Panc1 (cell line): ENCODE data around the gene KAZN. TPM values are rescaled to one million over a fixed set of nuclear protein-coding genes. Genes with fewer than 3 reads are reported as not detected.

Experiments used
- ATAC-seq: fragments of 200-7000 bp; cut with Tn5 transposase; 2 replicates; pipeline ENCODE4 v1.9.1; 2020; ENCODE audit warnings: mild to moderate bottlenecking, moderate library complexity
- BruUV-seq: library from RNA; stranded (reverse); fragments of 400-500 nt; replicated peaks from 2 replicates; lab custom pipeline; 2021; lab: Mats Ljungman, UMichigan
- CTCF ChIA-PET: fragments of 300-600 bp; sonication (Branson Sonifier 250); formaldehyde crosslinking; loops from one replicate; lab custom pipeline; 2022; ENCODE audit warnings: antibody characterized with exemption; lab: Charles Lee
- POLR2A ChIA-PET: fragments of 300-600 bp; sonication (Branson Sonifier 250); formaldehyde crosslinking; loops from one replicate; lab custom pipeline; 2022; ENCODE audit warnings: antibody characterized with exemption; lab: Charles Lee
- DNase-seq: peaks from one replicate; pipeline ENCODE4 v3.0.0-alpha.2; 2010; ENCODE audit warnings: low read depth, low spot score
- H3K27ac ChIP-seq: 2 replicates; pipeline ENCODE4 v1.5.1; 2011; ENCODE audit warnings: mild to moderate bottlenecking, low read length, inconsistent platforms
- H3K27me3 ChIP-seq: fragments of 200-500 bp; sonication (Bioruptor generic); 2 replicates; pipeline ENCODE4 v1.6.0; 2014; ENCODE audit warnings: low read length, inconsistent platforms; ENCODE audit not compliant: control insufficient read depth, insufficient read depth
- H3K36me3 ChIP-seq: fragments of 200-500 bp; sonication (Bioruptor generic); 2 replicates; pipeline ENCODE4 v1.5.1; 2014; ENCODE audit warnings: inconsistent platforms, mild to moderate bottlenecking, low read length, moderate library complexity; ENCODE audit not compliant: control insufficient read depth, insufficient read depth
- H3K4me1 ChIP-seq: 2 replicates; pipeline ENCODE4 v1.5.1; 2011; ENCODE audit warnings: inconsistent platforms, mild to moderate bottlenecking, low read length, moderate library complexity; ENCODE audit not compliant: control insufficient read depth, insufficient read depth
- H3K4me3 ChIP-seq, 2 experiments: 2 replicates each; pipeline ENCODE4 v1.5.1; 2011 to 2012; ENCODE audit warnings: low read depth in 2 of 2, low read length in 2 of 2, mild to moderate bottlenecking in 2 of 2, inconsistent platforms in 1 of 2, moderate library complexity in 1 of 2
- H3K9me3 ChIP-seq: fragments of 200-500 bp; sonication (Bioruptor generic); 2 replicates; pipeline ENCODE4 v1.5.1; 2014; ENCODE audit warnings: low read depth, mild to moderate bottlenecking, inconsistent platforms, low read length, moderate library complexity; ENCODE audit not compliant: control insufficient read depth, insufficient read depth
- POLR2AphosphoS5 ChIP-seq: IDR thresholded peaks from 2 replicates; pipeline ENCODE4 v1.6.1; 2012; ENCODE audit warnings: mild to moderate bottlenecking, low read depth, low read length, moderate library complexity
- SIN3A ChIP-seq: IDR thresholded peaks from 2 replicates; pipeline ENCODE4 v1.6.1; 2012; ENCODE audit warnings: low read depth, mild to moderate bottlenecking, low read length, moderate library complexity, borderline replicate concordance; ENCODE audit not compliant: insufficient read depth
- TCF7L2 ChIP-seq: IDR thresholded peaks from 2 replicates; pipeline ENCODE4 v1.6.1; 2011; ENCODE audit warnings: mild to moderate bottlenecking, low read depth, low read length, inconsistent platforms
- in situ Hi-C: cut with HindIII; loops from 2 replicates; pipeline ENCODE4 v1.10.0; 2016; ENCODE audit warnings: low sequenced_read_pairs, low pct_unique_long_range_greater_than_20kb
- intact Hi-C: fragments of 100-400 bp; cut with micrococcal nuclease; formaldehyde crosslinking; loops from one replicate; pipeline ENCODE4 v1.10.0; 2022; ENCODE audit not compliant: unreplicated experiment
- total RNA-seq: library from RNA; stranded (reverse); gene quantifications from one replicate; pipeline ENCODE4 v1.2.1, GENCODE V29; 2021; ENCODE audit not compliant: unreplicated experiment
- TF ChIP-seq, protein P1 (sequence below), 2 experiments: IDR thresholded peaks; 2 replicates each; pipeline ENCODE4 v1.6.1; 2011 to 2012; ENCODE audit warnings: low read depth in 2 of 2, control low read depth in 1 of 2, low read length in 1 of 2, mild to moderate bottlenecking in 1 of 2, moderate library complexity in 1 of 2; ENCODE audit not compliant: insufficient read depth in 1 of 2
- TF ChIP-seq, protein P2 (sequence below): fragments of 450-650 bp; IDR thresholded peaks from 2 replicates; pipeline ENCODE4 v1.5.1; 2017; ENCODE audit warnings: mild to moderate bottlenecking

KAZN gene
- total RNA-seq, 1 experiment from 2014 or later: 6.6 TPM

DNA sequence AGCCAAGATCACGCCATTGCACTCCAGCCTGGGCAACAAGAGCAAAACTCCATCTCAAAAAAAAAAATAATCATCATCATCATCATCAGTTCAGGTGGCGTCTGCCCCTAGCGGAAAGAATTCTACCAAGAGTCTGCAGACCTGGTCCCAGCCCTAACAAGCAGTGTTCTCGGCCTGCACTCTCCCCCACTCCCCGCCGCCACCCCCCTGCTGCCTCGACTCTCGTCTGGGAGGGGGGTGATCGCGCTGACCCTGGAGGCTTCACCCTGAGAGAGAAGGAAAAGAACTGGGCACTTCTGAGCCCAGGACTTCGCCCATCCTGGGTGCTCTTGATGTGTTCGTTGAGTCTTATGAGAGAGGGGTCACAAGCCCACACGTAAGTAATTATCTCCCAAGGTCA lies 394.9 kb downstream of the KAZN start:
- no peaks in the 10 kb centered on the region for H3K4me1 ChIP-seq
- no peak overlapping the region for H3K27ac ChIP-seq
- no peaks in the 10 kb centered on the region for H3K36me3 ChIP-seq
- ChIA-PET POLR2A (no interaction called here), CTCF (no interaction called here)
- in situ Hi-C loops: no loop called here
- intact Hi-C loops: no loop called here
- DNase-seq: no peak
- H3K4me3 ChIP-seq: no peak overlapping the region
- no TSS peak for BruUV-seq
- no peak for ATAC-seq
- no peaks in the 10 kb centered on the region for H3K9me3 ChIP-seq
- no peaks in the 10 kb centered on the region for H3K27me3 ChIP-seq
- TF ChIP-seq, protein P1, sequence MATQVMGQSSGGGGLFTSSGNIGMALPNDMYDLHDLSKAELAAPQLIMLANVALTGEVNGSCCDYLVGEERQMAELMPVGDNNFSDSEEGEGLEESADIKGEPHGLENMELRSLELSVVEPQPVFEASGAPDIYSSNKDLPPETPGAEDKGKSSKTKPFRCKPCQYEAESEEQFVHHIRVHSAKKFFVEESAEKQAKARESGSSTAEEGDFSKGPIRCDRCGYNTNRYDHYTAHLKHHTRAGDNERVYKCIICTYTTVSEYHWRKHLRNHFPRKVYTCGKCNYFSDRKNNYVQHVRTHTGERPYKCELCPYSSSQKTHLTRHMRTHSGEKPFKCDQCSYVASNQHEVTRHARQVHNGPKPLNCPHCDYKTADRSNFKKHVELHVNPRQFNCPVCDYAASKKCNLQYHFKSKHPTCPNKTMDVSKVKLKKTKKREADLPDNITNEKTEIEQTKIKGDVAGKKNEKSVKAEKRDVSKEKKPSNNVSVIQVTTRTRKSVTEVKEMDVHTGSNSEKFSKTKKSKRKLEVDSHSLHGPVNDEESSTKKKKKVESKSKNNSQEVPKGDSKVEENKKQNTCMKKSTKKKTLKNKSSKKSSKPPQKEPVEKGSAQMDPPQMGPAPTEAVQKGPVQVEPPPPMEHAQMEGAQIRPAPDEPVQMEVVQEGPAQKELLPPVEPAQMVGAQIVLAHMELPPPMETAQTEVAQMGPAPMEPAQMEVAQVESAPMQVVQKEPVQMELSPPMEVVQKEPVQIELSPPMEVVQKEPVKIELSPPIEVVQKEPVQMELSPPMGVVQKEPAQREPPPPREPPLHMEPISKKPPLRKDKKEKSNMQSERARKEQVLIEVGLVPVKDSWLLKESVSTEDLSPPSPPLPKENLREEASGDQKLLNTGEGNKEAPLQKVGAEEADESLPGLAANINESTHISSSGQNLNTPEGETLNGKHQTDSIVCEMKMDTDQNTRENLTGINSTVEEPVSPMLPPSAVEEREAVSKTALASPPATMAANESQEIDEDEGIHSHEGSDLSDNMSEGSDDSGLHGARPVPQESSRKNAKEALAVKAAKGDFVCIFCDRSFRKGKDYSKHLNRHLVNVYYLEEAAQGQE (IDR thresholded peaks at IDR 0.05; ENCODE audit: insufficient read depth in 1 of 2, low read depth in 2 of 2, low read length in 1 of 2): no peak
- TF ChIP-seq TCF7L2 (no peak), SIN3A (no peak), POLR2AphosphoS5 (no peak)
- TF ChIP-seq, protein P2, sequence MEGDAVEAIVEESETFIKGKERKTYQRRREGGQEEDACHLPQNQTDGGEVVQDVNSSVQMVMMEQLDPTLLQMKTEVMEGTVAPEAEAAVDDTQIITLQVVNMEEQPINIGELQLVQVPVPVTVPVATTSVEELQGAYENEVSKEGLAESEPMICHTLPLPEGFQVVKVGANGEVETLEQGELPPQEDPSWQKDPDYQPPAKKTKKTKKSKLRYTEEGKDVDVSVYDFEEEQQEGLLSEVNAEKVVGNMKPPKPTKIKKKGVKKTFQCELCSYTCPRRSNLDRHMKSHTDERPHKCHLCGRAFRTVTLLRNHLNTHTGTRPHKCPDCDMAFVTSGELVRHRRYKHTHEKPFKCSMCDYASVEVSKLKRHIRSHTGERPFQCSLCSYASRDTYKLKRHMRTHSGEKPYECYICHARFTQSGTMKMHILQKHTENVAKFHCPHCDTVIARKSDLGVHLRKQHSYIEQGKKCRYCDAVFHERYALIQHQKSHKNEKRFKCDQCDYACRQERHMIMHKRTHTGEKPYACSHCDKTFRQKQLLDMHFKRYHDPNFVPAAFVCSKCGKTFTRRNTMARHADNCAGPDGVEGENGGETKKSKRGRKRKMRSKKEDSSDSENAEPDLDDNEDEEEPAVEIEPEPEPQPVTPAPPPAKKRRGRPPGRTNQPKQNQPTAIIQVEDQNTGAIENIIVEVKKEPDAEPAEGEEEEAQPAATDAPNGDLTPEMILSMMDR: no peak

GRCh38 chr1:14994148-14994547 lies 395.7 kb downstream of the KAZN start:
- CTCF ChIA-PET: no interaction called here
- BruUV-seq: no TSS peak
- DNase-seq: no peak

More at GRCh38 chr1:14994148-14994547, 395.7 kb downstream of the KAZN start:
- intact Hi-C loops (no loop called here), in situ Hi-C loops (no loop called here)
- no peak for TF ChIP-seq POLR2AphosphoS5
- no peak for TF ChIP-seq SIN3A
- TF ChIP-seq, protein P2: no peak
- TF ChIP-seq, protein P1 (IDR thresholded peaks at IDR 0.05; ENCODE audit: insufficient read depth in 1 of 2, low read depth in 2 of 2, low read length in 1 of 2): no peak
- no peak for TF ChIP-seq TCF7L2
- POLR2A ChIA-PET: no interaction called here
- H3K4me3 ChIP-seq: no peak overlapping the region
- no peaks in the 10 kb centered on the region for H3K9me3 ChIP-seq
- H3K36me3 ChIP-seq: no peaks in the 10 kb centered on the region
- H3K4me1 ChIP-seq: no peaks in the 10 kb centered on the region
- no peaks in the 10 kb centered on the region for H3K27me3 ChIP-seq
- no peak for ATAC-seq
- H3K27ac ChIP-seq: no peak overlapping the region
